HEK293 (cell line): ENCODE data around the gene LOXL1.
A peak's percentile ranks its signal among the peaks of the same experiment; 100 is the strongest.

Source experiments
- GLI4 ChIP-seq: fragments of 450-650 bp; formaldehyde crosslinking; IDR thresholded peaks from 2 replicates; pipeline ENCODE4 v1.5.1; 2016; ENCODE audit warnings: missing biosample characterization, missing genetic modification characterization
- KLF1 ChIP-seq: fragments of 450-650 bp; formaldehyde crosslinking; IDR thresholded peaks from 2 replicates; pipeline ENCODE4 v1.5.1; 2016; ENCODE audit warnings: missing biosample characterization, missing genetic modification characterization
- KLF10 ChIP-seq: fragments of 450-650 bp; IDR thresholded peaks from 2 replicates; pipeline ENCODE4 v1.5.1; 2018; ENCODE audit warnings: missing biosample characterization, mild to moderate bottlenecking, missing genetic modification characterization
- PBX3 ChIP-seq: sonication (generic); formaldehyde crosslinking; IDR thresholded peaks from 2 replicates; pipeline ENCODE4 v1.8.1; 2022; ENCODE audit warnings: mild to moderate bottlenecking, moderate library complexity, missing genetic modification reagents
- REST ChIP-seq: fragments of 450-650 bp; formaldehyde crosslinking; IDR thresholded peaks from 2 replicates; pipeline ENCODE4 v1.5.1; 2016; ENCODE audit warnings: missing biosample characterization, missing genetic modification characterization
- SALL2 ChIP-seq: fragments of 450-650 bp; formaldehyde crosslinking; IDR thresholded peaks from 2 replicates; pipeline ENCODE4 v1.5.0; 2017; ENCODE audit warnings: missing biosample characterization, mild to moderate bottlenecking, missing genetic modification characterization, borderline replicate concordance
- TCF7L2 ChIP-seq: IDR thresholded peaks from 2 replicates; pipeline ENCODE4 v1.6.1; 2011; ENCODE audit warnings: low read depth, mild to moderate bottlenecking, inconsistent platforms, low read length, moderate library complexity, borderline replicate concordance
- YY2 ChIP-seq: fragments of 450-650 bp; formaldehyde crosslinking; IDR thresholded peaks from 2 replicates; pipeline ENCODE4 v1.5.1; 2016; ENCODE audit warnings: missing biosample characterization, missing genetic modification characterization
- ZBTB48 ChIP-seq: fragments of 450-650 bp; formaldehyde crosslinking; IDR thresholded peaks from 2 replicates; pipeline ENCODE4 v1.5.1; 2016; ENCODE audit warnings: missing biosample characterization, missing genetic modification characterization
- ZNF121 ChIP-seq: fragments of 450-650 bp; formaldehyde crosslinking; IDR thresholded peaks from 2 replicates; pipeline ENCODE4 v1.5.1; 2016; ENCODE audit warnings: missing biosample characterization, missing genetic modification characterization
- ZNF132 ChIP-seq: fragments of 450-650 bp; formaldehyde crosslinking; IDR thresholded peaks from 2 replicates; pipeline ENCODE4 v1.5.1; 2017; ENCODE audit warnings: missing biosample characterization, missing genetic modification characterization, borderline replicate concordance
- ZNF23 ChIP-seq: fragments of 450-650 bp; formaldehyde crosslinking; IDR thresholded peaks from 2 replicates; pipeline ENCODE4 v1.5.1; 2016; ENCODE audit warnings: missing biosample characterization, missing genetic modification characterization, borderline replicate concordance
- ZNF239 ChIP-seq: fragments of 450-650 bp; formaldehyde crosslinking; IDR thresholded peaks from 2 replicates; pipeline ENCODE4 v1.5.1; 2016; ENCODE audit warnings: missing biosample characterization, missing genetic modification characterization
- ZNF324 ChIP-seq: fragments of 450-650 bp; formaldehyde crosslinking; IDR thresholded peaks from 2 replicates; pipeline ENCODE4 v1.5.1; 2016; ENCODE audit warnings: missing biosample characterization, missing genetic modification characterization
- ZNF560 ChIP-seq: fragments of 450-650 bp; formaldehyde crosslinking; IDR thresholded peaks from 2 replicates; pipeline ENCODE4 v1.5.1; 2017; ENCODE audit warnings: missing biosample characterization, missing genetic modification characterization, borderline replicate concordance
- ZNF561 ChIP-seq: fragments of 450-650 bp; IDR thresholded peaks from 2 replicates; pipeline ENCODE4 v1.5.1; 2018; ENCODE audit warnings: missing biosample characterization, missing genetic modification characterization, borderline replicate concordance
- ZNF600 ChIP-seq: fragments of 450-650 bp; formaldehyde crosslinking; IDR thresholded peaks from 2 replicates; pipeline ENCODE4 v1.5.1; 2016; ENCODE audit warnings: missing biosample characterization, missing genetic modification characterization
- ZNF629 ChIP-seq: fragments of 450-650 bp; formaldehyde crosslinking; IDR thresholded peaks from 2 replicates; pipeline ENCODE4 v1.5.1; 2017; ENCODE audit warnings: missing biosample characterization, missing genetic modification characterization
- ZNF76 ChIP-seq: fragments of 450-650 bp; formaldehyde crosslinking; IDR thresholded peaks from 2 replicates; pipeline ENCODE4; 2016; ENCODE audit warnings: low read depth, missing biosample characterization, missing genetic modification characterization, borderline replicate concordance
- ZNF776 ChIP-seq: fragments of 450-650 bp; formaldehyde crosslinking; IDR thresholded peaks from 2 replicates; pipeline ENCODE4 v1.5.0; 2017; ENCODE audit warnings: missing biosample characterization, missing genetic modification characterization, borderline replicate concordance
- ZNF830 ChIP-seq: fragments of 450-650 bp; IDR thresholded peaks from 2 replicates; pipeline ENCODE4 v1.5.0; 2018; ENCODE audit warnings: missing biosample characterization, missing genetic modification characterization, low read depth, mild to moderate bottlenecking, moderate library complexity
- ZSCAN4 ChIP-seq: fragments of 450-650 bp; formaldehyde crosslinking; IDR thresholded peaks from 2 replicates; pipeline ENCODE4 v1.5.1; 2017; ENCODE audit warnings: missing biosample characterization, missing genetic modification characterization
- TF ChIP-seq, protein P1 (sequence below): fragments of 450-650 bp; formaldehyde crosslinking; conservative IDR thresholded peaks from 2 replicates; pipeline ENCODE4 v1.5.1; 2016; ENCODE audit warnings: low read depth, missing biosample characterization, missing genetic modification characterization
- TF ChIP-seq, protein P2 (sequence below): fragments of 450-650 bp; formaldehyde crosslinking; IDR thresholded peaks from 2 replicates; pipeline ENCODE4 v1.5.1; 2016; ENCODE audit warnings: missing biosample characterization, missing genetic modification characterization
- TF ChIP-seq, protein P3 (sequence below): fragments of 450-650 bp; formaldehyde crosslinking; optimal IDR thresholded peaks from 2 replicates; pipeline ENCODE3; 2016; ENCODE audit warnings: missing biosample characterization, mild to moderate bottlenecking, missing genetic modification characterization

Gene LOXL1

GRCh38 chr15:73994912-73995622, 68.8 kb downstream of the LOXL1 start (continued):
- TF ChIP-seq, protein P1, sequence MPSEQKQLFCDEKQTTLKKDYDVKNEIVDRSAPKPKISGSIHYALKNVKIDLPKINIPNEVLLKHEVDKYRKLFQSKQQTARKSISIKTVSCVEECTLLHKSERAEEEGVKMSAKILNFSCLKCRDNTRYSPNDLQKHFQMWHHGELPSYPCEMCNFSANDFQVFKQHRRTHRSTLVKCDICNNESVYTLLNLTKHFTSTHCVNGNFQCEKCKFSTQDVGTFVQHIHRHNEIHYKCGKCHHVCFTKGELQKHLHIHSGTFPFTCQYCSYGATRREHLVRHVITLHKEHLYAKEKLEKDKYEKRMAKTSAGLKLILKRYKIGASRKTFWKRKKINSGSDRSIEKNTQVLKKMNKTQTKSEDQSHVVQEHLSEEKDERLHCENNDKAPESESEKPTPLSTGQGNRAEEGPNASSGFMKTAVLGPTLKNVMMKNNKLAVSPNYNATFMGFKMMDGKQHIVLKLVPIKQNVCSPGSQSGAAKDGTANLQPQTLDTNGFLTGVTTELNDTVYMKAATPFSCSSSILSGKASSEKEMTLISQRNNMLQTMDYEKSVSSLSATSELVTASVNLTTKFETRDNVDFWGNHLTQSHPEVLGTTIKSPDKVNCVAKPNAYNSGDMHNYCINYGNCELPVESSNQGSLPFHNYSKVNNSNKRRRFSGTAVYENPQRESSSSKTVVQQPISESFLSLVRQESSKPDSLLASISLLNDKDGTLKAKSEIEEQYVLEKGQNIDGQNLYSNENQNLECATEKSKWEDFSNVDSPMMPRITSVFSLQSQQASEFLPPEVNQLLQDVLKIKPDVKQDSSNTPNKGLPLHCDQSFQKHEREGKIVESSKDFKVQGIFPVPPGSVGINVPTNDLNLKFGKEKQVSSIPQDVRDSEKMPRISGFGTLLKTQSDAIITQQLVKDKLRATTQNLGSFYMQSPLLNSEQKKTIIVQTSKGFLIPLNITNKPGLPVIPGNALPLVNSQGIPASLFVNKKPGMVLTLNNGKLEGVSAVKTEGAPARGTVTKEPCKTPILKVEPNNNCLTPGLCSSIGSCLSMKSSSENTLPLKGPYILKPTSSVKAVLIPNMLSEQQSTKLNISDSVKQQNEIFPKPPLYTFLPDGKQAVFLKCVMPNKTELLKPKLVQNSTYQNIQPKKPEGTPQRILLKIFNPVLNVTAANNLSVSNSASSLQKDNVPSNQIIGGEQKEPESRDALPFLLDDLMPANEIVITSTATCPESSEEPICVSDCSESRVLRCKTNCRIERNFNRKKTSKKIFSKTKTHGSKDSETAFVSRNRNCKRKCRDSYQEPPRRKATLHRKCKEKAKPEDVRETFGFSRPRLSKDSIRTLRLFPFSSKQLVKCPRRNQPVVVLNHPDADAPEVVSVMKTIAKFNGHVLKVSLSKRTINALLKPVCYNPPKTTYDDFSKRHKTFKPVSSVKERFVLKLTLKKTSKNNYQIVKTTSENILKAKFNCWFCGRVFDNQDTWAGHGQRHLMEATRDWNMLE (tag by site-specific recombination): no peak
- TF ChIP-seq, protein P2, sequence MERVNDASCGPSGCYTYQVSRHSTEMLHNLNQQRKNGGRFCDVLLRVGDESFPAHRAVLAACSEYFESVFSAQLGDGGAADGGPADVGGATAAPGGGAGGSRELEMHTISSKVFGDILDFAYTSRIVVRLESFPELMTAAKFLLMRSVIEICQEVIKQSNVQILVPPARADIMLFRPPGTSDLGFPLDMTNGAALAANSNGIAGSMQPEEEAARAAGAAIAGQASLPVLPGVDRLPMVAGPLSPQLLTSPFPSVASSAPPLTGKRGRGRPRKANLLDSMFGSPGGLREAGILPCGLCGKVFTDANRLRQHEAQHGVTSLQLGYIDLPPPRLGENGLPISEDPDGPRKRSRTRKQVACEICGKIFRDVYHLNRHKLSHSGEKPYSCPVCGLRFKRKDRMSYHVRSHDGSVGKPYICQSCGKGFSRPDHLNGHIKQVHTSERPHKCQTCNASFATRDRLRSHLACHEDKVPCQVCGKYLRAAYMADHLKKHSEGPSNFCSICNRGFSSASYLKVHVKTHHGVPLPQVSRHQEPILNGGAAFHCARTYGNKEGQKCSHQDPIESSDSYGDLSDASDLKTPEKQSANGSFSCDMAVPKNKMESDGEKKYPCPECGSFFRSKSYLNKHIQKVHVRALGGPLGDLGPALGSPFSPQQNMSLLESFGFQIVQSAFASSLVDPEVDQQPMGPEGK (tag by site-specific recombination): peak; percentile 20
- TF ChIP-seq ZNF324 (tag by site-specific recombination) (no peak), ZNF76 (tag by site-specific recombination) (no peak; the same call in 1 of the 2 replicates), ZBTB48 (tag by site-specific recombination) (peak; percentile 77), PBX3 (CRISPR knock-in tag) (no peak), ZSCAN4 (tag by site-specific recombination) (no peak), ZNF629 (0 out of 2 replicates have a peak, but pooled peaks have one; percentile 9), KLF1 (tag by site-specific recombination) (no peak), YY2 (tag by site-specific recombination) (no peak), ZNF560 (no peak), REST (tag by site-specific recombination) (peak; percentile 62), ZNF600 (tag by site-specific recombination) (no peak), ZNF132 (tag by site-specific recombination) (no peak), GLI4 (tag by site-specific recombination) (0 out of 2 replicates have a peak, but pooled peaks have one; percentile 32), ZNF121 (tag by site-specific recombination) (no peak), ZNF561 (tag by site-specific recombination) (no peak), ZNF776 (tag by site-specific recombination) (no peak), ZNF830 (tag by site-specific recombination) (no peak), ZNF239 (tag by site-specific recombination) (no peak), TCF7L2 (no peak), ZNF23 (no peak), KLF10 (no peak), SALL2 (no peak)
- TF ChIP-seq, protein P3, sequence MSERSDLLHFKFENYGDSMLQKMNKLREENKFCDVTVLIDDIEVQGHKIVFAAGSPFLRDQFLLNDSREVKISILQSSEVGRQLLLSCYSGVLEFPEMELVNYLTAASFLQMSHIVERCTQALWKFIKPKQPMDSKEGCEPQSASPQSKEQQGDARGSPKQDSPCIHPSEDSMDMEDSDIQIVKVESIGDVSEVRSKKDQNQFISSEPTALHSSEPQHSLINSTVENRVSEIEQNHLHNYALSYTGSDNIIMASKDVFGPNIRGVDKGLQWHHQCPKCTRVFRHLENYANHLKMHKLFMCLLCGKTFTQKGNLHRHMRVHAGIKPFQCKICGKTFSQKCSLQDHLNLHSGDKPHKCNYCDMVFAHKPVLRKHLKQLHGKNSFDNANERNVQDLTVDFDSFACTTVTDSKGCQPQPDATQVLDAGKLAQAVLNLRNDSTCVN (tag by site-specific recombination): no peak
